H4 (cell line): ENCODE data around the gene NUBPL. TPM values are rescaled to one million over a fixed set of nuclear protein-coding genes. Genes with fewer than 3 reads are reported as not detected.
"Not testable (repeated sequence)": the region's sequence is repeated elsewhere in the genome, so short reads cannot be mapped to it uniquely, and the experiment has no call there.

Source experiments
- DNase-seq: peaks from one replicate; pipeline ENCODE4 v3.0.0-alpha.2; 2015; ENCODE audit warnings: low spot score
- total RNA-seq: library from RNA; depleted of rRNA; stranded (reverse); fragments of >200 nt; shearing (Covaris generic); gene quantifications from 2 replicates; pipeline ENCODE4 v1.2.3, GENCODE V29; 2014

NUBPL gene
- total RNA-seq, 1 experiment from 2014 or later = 17.3 TPM

DNA sequence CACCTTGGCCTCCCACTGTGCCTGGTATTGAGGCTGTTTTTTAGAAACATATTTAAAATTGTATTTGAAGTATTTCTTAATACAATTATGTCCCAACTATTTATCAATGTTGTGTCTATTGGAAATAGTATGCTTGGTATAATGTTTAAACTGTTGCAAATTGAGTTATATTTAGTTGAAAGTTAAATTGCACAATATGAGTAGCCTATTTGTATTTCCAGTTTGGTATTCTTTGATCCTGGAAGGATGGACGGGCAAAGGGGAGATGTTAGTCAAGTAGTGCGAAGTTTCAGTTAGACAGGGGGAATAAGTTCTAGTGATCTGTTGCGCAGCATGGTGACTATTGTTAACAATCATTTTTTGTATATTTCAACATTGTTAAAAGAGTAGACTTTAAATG, 111.5 kb downstream of the NUBPL start:
- no peak for DNase-seq

DNA sequence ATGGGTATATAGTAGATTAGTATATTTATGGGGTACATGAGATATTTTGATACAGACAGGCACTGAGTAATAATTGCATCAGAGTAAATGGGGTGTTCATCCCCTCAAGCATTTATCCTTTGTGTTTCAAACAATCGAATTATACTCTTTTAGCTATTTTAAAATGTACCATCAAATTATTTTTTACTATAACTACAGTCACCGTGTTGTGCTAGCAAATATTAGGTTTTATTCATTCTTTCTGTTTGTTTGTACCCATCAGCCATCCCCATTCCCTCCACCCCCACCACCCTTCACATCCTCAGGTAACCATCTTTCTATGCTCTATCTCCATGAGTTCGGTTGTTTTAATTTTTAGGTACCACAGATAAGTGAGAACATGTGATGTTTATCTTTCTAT, 115.8 kb downstream of the NUBPL start:
- no peak for DNase-seq

DNA sequence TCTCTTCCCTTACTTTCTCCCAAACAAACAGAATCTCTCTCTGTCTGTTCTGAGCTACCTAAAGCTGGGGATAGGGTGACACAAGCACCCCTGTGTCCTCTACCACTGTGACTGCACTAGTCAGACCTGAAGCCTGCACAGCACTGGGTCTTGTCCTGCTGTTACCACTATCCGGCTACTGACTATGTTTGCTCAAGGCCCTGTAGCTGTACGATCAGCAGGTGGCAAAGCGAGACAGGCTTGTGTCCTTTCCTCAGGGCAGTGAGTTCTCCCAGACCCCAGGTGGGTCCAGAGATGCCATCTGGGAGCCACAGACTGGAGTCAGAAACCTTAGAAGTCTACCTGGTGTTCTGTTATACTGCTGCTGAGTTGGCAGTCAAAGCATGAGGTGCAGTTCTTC, 116.4 kb downstream of the NUBPL start:
- no peak for DNase-seq

DNA sequence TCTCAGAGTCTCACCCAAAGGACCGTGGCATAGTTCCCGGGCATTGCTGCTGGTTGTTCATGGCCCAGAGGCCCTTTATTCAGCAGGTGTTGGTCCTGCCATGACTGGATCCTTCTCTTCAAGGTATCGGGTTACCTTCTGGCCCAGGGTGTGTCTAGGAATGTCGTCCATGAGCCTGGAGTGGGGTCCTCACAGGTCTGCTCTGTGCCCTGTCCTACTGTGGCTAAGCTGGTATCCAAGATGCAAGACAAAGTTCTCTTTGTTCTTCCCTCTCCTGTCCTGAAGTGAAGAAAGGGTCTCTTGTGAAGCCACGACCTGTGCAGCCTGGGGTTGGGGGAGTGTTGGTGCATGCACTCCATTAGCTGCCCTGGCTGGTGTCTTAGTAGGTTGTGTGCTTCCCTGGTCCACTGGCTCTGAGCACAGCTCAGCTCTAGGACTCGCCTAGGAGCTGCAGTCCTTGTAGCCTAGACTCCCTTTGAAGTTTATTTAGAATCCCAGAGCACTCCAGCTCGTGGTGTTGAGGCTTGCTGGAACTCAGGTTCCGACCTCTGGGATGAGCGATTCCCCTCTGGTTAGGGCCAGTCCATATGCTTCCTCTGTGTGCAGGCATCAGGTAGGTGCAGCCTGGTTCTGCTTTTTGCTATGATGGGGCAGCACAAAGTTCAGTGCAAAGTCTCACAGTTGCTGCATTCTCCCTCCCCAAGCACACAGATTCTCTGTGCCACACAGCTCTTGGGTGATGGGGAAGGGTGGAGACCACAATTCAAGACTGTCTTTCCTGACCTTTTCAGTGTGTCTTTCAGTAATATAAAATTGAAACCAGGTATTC, 117.4 kb downstream of the NUBPL start:
- DNase-seq = no peak

DNA sequence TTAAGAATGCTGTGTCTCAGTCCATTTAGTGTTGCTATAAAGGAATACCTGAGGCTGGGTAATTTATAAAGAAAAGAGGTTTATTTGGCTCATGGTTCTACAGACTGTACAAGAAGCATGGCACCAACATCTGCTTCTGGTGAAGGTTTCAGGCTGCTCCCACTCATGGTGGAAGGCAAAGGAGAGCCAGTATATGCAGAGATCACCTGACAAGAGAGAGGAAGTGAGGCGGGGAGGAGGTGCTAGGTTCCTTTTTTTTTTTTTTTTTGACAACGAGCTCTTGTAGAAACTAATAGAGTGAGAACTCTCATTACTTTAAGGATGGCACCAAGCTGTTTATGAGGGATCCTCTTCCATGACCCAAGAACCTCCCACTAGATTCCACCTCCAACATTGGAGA, 121.6 kb downstream of the NUBPL start:
- DNase-seq = no peak

DNA sequence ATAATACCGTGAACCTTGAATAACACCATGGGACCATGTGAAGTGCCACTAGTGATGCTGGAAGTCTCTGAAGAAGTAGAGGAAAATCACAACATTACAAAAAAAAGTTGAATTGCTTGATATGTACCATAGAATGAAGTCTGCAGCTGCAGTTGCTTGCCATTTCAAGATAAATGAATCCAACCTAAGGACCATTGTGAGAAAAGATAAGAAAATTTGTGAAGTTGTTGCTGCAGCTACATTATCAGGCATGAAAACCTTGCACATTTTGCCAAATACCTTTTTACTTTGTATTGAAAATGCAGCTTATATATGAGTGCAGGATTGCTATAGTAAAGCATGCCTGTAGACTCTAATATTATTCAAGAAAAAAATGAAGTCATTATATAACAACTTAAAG, 126.5 kb downstream of the NUBPL start:
- DNase-seq = no peak

DNA sequence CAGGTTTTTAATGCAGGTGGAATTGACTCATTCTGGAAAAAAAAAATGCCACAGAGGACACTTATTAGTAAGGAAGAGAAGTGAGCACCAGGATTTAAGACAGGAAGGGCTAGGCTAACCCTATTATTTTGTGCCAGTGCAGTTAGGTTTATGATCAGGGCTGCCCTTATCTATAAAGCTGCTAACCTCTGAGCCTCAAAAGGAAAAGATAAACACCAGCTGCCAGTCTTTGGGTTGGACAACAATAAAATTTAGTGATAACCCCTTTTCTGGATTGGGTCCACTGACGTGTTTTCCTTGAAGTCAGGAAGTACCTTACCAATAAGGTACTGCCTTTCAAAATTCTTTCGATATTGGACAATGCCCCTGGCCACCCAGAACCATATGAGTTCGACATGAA, 128.9 kb downstream of the NUBPL start:
- DNase-seq = no peak

DNA sequence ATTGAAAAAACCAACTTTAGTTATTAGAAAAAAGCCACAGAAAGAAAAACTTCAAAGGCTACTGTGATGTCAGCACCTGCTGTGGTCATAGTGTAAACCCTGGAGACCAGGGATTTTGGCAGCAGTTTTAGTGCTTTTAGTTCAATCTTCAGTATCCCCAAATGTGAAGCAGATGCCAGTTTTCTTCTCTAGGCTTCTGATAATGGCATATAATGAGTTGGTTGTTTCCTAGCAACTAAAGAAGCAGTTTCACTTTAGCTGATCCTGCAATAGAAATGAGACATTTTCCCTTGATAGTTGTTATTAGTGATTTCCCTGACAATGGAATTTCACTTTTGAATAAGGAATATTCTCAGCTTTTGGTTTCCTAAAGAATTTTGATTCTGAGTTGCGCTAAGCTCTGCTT, 131.2 kb downstream of the NUBPL start:
- no peak for DNase-seq

DNA sequence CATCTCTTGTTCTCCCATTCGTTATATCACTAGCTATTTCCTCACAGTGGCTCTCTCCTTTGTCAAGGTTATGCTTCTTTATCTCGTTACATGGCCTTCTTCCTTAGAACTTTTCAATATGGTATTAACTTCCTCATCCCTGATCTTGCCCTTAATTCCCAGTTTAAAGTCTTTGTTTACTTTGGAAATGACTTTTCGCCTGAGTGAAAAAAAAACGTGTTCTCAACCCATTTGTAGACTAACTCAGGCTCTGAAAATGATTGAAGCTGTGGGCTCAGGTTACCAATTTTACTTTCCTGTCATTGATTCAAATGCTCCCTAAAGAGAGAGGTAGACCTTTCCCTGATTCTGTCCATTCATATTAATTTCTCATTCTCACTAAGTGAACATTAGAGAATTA, 135.2 kb downstream of the NUBPL start:
- DNase-seq = no peak

DNA sequence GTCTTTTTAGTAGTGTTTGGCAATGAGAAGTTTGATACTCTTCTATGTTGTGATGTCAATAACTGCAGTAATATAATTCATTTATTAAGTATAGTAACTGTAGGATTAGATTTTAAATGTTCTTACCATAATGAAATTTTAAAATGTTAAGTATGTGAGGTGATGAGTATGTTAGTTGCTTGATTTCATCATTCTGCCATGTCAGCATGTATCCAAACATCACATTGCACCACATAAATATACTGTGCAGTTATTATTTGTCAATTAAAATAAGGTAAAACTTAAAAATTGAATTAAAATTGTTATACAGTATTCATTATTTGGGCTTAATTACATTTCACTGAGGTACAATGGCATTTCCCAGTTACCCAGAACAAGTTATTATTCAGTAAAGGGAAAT, 138.6 kb downstream of the NUBPL start:
- no peak for DNase-seq

DNA sequence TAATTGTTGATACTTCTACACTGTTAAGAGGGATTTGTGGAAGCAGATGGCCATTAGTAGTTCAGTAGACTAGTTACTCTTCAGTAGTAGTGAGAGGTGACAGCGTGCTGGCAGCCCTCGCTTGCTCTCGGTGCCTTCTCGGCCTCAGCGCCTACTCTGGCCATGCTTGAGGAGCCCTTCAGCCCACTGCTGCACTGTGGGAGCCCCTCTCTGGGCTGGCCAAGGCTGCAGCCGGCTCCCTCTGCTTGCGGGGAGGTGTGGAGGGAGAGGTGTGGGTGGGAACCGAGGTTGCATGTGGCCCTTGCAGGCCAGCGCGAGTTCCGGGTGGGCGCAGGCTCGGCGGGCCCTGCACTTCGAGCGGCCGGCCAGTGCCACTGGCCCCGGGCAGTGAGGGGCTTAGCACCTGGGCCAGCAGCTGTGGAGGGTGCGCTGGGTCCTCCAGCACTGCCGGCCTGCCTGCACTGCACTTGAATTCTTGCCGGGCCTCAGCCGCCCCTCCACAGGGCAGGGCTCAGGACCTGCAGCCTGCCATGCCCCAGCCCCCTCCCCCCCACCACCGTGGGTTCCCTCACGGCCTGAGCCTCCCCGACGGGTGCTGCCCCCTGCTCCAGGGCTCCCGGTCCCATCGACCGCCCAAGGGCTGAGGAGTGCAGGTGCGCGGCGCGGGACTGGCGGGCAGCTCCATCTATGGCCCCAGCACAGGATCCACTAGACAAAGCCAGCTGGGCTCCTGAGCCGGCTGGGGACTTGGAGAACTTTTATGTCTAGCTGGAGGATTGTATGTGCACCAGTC, 139.3 kb downstream of the NUBPL start:
- DNase-seq = no peak

DNA sequence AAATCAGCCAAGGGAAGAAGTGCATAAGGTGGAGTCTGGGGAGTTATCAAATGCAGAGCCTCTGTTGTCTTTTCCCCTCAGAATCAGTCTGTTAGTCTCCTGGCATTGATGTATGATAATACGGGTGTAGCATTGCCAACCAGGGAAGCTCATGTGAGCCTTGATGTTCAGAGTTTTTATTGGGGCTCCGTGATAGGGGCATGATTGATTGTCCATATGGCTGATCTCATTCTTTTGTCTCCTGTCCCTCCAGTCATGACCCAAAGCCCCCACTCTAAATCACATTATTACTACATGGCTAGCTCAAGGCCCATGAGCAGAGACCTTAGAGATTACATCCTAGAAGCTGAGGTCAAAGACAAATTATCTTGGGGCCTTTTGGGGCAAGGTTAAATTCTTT, 140.9 kb downstream of the NUBPL start:
- DNase-seq = no peak

DNA sequence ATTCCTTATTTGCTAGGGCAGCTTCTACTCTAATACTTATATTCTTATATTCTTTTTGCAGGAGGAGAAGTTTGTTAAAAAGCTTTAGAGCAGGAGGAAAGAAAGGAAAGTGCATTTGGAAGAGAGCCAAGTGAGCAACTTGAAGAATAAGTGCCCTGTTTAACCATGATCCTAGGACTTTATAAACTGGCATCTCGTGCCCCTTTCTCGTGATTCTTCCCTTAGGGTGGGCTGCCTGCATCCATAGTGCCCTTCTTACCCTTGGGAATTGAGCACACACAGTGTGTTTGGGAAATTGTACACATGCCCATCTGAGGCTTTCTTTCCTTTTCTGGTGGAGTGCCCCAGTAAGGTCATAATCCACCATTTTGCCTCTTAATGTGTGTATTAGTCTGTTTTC, 141.9 kb downstream of the NUBPL start:
- no peak for DNase-seq

DNA sequence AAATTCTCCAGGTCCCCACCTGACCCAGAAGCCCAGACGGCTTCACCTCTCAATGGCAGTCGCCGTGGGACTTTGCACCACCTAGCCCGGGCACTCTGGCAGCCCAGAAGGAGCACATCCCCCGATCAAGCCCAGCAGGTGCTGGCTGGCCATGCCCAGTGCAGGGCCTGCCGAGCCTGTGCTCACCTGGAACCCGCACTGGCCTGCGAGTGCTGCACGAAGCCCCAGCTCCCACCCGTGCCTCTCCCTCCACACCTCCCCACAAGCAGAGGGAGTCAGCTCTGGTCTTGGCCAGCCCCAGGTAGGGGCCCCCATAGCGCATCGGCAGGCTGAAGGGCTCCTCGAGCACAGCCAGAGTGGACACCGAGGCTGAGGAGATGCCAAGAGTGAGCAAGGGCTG, 144.5 kb downstream of the NUBPL start:
- DNase-seq = no peak

DNA sequence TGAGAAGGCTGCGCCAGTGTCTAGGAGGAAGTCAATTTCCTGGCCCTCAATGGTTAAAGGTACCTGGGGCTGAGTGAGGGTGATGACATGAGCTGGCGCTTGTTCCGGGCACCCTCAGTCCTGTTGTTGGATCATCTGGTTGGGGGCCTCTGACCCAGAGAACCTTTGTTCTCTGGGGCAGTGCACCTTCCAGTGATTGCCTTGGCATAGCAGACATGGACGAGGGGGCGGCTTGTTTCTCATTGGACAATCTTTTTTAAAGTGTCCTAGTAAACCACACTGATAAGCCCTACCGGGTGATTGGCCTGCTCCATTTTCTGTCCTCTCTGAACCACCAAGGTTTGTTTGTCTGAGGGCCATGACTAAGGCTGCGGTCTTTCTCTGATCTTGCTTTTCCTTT, 147.5 kb downstream of the NUBPL start:
- DNase-seq = not testable (repeated sequence)

DNA sequence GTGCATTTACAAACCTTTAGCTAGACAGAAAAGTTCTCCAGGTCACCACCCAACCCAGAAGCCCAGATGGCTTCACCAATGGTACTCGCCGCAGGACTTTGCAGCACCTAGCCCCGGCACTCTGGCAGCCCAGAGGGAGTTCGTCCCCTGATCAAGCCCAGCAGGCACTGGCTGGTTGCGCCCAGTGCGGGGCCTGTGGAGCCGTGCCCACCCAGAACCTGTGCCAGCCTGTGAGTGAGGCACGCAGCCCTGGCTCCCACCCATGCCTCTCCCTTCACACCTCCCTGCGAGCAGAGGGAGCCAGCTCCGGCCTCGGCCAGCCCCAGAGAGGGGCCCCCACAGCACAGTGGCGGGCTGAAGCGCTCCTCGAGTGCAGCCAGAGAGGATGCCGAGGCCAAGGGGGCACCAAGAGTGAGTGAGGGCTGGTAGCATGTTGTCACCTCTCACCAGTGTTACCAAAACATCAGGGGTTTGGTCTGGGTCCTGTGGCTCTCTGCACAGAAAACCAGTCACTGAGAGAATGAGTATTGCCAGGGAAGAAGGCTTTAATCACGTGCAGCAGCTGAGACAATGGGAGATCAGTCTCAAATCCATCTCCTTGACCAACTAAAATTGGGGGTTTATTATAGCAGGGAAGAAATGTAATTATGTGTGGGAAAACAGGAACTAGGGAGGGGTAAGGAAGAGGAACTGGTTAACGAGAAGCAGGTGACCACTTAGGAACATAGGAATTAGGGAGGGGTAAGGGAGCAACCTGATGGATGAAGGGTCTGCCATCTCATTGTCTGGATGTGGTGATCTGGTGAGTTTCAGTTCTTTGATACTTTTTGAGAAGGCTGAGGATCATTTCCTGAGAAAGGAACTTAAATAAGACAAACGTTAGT, 151.3 kb downstream of the NUBPL start:
- no peak for DNase-seq

DNA sequence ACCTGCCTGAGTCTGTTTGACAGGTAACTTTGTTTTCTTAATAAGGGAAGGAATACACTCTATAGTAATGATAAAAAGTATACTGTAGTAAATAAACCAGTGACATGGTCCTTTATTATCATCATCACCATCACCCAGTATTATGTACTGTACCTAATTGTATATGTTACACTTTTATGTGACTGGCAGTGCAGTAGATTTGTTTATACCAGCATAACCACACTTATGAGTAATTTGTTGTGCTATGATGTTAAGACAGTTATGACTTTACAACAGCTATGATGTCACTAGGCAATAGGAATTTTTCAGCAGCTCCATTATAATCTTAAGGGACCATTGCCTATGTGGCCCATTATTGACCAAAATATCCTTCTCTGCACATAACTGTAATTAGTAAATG, 155.0 kb downstream of the NUBPL start:
- DNase-seq = no peak

DNA sequence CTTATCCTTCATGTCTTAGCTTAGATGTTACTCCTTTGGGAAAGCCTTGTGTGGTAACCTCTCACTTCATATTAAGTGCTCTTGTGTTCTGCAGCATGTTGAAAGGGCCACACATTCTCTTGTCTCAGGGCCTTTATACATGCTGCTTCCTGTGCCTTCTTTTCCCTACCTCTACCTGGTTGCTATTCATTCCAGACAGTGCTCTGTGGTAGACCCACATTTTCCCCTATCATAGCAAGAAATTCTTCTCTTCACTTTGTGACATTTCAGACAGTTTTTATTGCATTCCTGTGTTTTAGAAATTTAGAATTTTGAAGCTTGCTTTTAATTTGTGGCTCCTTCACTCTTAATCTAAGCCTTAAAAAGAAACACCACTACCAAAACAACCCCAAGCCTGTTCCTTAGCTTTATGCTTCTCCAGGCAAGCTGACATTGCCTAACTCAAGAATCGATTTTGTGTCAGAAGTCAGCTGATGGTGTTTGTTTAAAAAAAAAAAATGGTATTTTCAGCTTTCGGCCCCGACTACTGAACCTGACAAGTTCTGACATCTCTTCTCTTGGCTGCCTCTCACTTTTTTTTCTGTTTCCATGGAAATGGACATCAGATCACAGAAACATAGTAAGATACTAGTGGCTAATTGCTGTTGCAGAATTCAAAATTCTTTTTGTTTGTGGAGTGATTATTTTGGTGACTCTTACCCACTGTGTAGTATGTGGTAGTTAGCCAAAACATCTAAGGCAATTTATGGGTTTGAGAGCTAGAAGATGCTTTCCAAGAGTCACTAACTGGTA, 156.3 kb downstream of the NUBPL start:
- DNase-seq = no peak

DNA sequence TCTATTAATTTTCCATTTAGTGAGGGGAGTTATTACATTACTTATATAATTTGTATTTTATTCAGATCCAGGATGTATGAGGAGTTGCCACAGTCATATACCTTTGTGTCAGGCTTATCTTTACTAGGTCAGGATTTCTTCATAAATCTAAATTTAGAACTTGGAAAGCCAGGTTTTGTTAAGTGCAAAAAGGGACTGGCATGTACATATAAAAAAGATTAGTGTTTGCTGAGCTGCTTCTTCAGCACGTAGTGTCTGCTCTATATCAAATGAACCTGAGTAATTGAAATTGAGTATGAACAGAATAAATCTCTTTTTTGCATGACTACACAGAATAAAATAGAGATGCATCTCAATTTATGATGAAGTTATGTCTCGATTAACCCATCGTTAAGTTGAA, 157.4 kb downstream of the NUBPL start:
- DNase-seq = no peak

DNA sequence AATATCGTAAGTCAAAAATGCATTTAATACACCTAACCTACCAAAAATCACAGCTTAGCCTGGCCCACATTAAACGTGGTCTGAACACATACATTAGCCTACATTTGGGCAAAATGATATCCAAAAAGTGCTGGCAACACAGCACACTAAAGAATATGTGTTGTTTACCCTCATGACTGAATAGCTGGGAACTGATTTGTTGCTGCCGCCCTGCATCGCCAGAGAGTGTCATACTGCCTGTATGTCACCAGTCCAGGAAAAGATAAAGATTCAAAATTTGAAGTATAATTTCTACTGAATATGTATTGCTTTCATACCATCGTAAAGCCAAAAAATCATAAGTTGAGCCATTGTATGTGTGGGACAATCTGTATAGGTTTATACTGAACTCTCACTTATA, 157.8 kb downstream of the NUBPL start:
- no peak for DNase-seq

DNA sequence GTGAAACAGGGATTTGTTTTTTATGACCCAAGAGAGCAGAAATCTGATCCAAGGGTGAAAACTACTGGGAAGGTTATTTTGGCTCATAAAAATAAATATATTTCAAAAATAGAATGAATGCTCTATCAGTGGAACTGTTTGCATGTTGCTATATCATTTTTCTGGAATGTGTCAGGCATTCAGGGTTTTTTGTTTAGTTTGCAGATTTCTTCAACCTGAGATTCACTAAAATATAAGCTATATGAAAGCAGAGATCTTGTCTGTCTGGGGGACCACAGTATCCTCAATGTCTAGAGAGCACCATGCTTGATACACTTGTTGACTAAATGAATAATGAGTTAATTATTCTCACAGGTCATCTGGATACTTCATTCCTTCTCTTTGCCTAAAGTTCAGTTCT, 165.1 kb downstream of the NUBPL start:
- DNase-seq = no peak

DNA sequence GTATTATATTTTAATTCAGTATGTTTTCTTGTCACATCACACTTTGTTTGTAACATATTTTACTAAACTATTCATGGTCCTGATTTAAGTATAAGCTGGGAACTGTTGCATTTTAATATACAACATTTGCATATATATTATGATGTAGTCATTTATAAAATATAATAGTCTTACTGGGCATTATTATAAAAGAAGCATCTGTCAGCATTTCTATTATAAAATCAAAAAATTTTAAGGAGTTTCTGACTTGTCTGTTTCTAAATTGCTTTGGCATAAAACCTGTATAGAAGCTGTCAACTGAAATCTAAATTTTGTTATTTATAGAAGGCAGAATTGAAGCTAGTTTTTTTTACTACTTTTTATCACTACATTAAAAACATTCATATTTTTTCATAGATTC, 166.6 kb downstream of the NUBPL start:
- DNase-seq = no peak
